WTC11 (cell line): ENCODE measurements around the gene STK32B.

Experiments
- ATF3 ChIP-seq: sonication (generic); formaldehyde crosslinking; conservative IDR thresholded peaks from 2 replicates; pipeline ENCODE4 v1.8.1; 2022; ENCODE audit warnings: mild to moderate bottlenecking, missing genetic modification reagents
- CTCF ChIP-seq: fragments of 200-600 bp; IDR thresholded peaks from 2 replicates; pipeline ENCODE4 v1.8.0; 2022; ENCODE audit warnings: antibody characterized with exemption
- FOXK1 ChIP-seq: sonication (generic); formaldehyde crosslinking; IDR thresholded peaks from 2 replicates; pipeline ENCODE4 v1.8.0; 2022; ENCODE audit warnings: mild to moderate bottlenecking, moderate library complexity, missing genetic modification reagents
- MAX ChIP-seq: sonication (generic); formaldehyde crosslinking; IDR thresholded peaks from 2 replicates; pipeline ENCODE4 v1.8.0; 2022; ENCODE audit warnings: mild to moderate bottlenecking, missing genetic modification reagents
- PREB ChIP-seq: sonication (generic); formaldehyde crosslinking; IDR thresholded peaks from 2 replicates; pipeline ENCODE4 v1.8.1; 2022; ENCODE audit warnings: mild to moderate bottlenecking, missing genetic modification reagents, moderate library complexity, borderline replicate concordance
- TCF7 ChIP-seq: sonication (generic); formaldehyde crosslinking; IDR thresholded peaks from 2 replicates; pipeline ENCODE4 v1.8.0; 2022; ENCODE audit warnings: mild to moderate bottlenecking, low read depth, missing genetic modification reagents, moderate library complexity
- ZMAT4 ChIP-seq: fragments of 250-450 bp; sonication (Bioruptor Pico); IDR thresholded peaks from 2 replicates; pipeline ENCODE4 v1.9.0; 2021; ENCODE audit warnings: mild to moderate bottlenecking
- ZNF138 ChIP-seq: sonication (generic); formaldehyde crosslinking; conservative IDR thresholded peaks from 2 replicates; pipeline ENCODE4 v1.8.1; 2022; ENCODE audit warnings: mild to moderate bottlenecking, moderate library complexity, missing genetic modification reagents
- ZNF263 ChIP-seq: sonication (generic); formaldehyde crosslinking; IDR thresholded peaks from 2 replicates; pipeline ENCODE4 v1.8.1; 2022; ENCODE audit warnings: low read depth, mild to moderate bottlenecking, moderate library complexity, missing genetic modification reagents

GRCh38 chr4:5465529-5465928 is 414.2 kb downstream of the STK32B start:
- TF ChIP-seq ZMAT4 (CRISPR knock-in tag) (no peak), ZNF263 (no peak), ZNF138 (CRISPR knock-in tag) (no peak), PREB (no peak), MAX (CRISPR knock-in tag) (no peak), TCF7 (CRISPR knock-in tag) (no peak), CTCF (no peak), FOXK1 (CRISPR knock-in tag) (no peak), ATF3 (CRISPR knock-in tag) (no peak)
